GM10266 (cell line): ENCODE measurements around the gene SESN1.
"Not testable (repeated sequence)": the region's sequence is repeated elsewhere in the genome, so short reads cannot be mapped to it uniquely, and the experiment has no call there.

Source experiments
- DNase-seq: peaks from one replicate; pipeline ENCODE4 v3.0.0; 2012; ENCODE audit errors: extremely low spot score
- TF ChIP-seq, protein P1 (sequence below): IDR thresholded peaks from 2 replicates; pipeline ENCODE4 v1.5.1; 2012; ENCODE audit warnings: mild to moderate bottlenecking, low read depth; ENCODE audit not compliant: control insufficient read depth, insufficient read depth; ENCODE audit errors: missing control alignments

SESN1 gene

DNA sequence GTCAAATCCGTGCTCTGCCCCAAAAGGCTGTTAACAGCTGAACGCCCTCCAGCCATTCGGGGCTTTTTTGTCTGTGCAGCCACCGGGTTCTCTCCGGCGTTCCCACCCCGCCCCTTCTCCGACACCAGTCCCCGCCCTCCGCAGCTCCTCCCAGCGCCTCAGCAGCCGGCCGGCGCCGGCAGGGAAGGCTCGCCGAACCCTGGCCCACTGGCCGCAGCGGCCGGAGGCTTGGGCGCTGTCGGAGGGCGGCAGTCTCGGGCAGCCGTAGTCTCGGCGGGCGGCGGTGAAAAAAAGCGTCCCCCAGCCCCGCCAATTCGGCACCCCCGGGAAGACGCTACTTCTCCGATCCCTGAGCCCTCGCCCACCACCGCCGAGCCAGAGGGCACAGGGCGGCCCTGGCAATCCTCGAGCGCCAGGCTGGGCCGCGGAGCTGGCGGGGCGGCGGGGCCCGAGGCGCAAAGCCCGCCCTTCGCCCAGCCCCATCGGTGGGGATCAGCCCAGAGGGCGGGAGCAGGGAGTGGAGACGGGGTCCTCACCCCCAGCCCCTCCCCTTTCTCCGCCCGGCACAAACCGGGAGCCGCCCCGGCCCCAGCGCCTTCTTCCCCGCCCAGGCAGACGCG lies at the start of gene SESN1:
Gene SESN1 (minus strand): TSS at position 431 of the 620 bp plus-strand sequence. CDS start 773 bp downstream, outside the sequence.
- TF ChIP-seq, protein P1, sequence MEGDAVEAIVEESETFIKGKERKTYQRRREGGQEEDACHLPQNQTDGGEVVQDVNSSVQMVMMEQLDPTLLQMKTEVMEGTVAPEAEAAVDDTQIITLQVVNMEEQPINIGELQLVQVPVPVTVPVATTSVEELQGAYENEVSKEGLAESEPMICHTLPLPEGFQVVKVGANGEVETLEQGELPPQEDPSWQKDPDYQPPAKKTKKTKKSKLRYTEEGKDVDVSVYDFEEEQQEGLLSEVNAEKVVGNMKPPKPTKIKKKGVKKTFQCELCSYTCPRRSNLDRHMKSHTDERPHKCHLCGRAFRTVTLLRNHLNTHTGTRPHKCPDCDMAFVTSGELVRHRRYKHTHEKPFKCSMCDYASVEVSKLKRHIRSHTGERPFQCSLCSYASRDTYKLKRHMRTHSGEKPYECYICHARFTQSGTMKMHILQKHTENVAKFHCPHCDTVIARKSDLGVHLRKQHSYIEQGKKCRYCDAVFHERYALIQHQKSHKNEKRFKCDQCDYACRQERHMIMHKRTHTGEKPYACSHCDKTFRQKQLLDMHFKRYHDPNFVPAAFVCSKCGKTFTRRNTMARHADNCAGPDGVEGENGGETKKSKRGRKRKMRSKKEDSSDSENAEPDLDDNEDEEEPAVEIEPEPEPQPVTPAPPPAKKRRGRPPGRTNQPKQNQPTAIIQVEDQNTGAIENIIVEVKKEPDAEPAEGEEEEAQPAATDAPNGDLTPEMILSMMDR, result peak; percentile 5
- peak; percentile 94 for DNase-seq

DNA sequence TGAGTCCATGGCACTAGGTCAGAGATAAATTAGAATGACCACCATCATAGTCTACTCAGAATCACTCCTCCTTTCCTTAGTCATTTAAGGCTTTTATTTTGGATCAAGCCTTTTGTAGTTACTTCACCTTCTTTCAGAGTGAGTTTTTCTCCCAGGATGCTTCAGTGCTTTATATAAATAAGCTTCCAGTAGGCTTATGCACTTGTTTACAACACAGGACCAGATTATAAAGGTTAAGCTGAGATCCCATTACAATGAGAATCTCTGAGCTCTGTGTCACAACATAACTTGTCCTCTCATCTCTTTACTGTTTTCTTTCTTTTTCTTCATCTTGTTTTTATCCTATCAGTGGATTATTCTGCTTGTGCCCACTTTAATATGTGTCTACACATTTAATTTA lies 48.5 kb upstream of the SESN1 start:
- TF ChIP-seq, protein P1, result no peak
- DNase-seq, result no peak

DNA sequence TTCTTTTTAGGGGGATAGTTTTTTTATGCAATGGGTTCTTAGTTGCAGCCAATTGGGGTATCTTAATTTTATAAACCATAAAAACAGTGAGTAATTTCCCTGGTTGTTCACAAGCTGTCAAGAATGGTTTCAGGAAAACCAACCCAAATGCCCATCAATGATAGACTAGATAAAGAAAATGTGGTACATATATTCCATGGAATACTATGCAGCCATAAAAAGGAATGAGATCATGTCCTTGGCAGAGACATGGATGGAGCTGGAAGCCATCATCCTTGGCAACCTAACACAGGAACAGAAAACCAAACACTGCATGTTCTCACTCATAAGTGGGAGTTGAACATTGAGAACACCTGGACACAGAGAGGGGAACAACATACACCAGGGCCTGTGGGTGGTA lies 47.4 kb upstream of the SESN1 start:
- DNase-seq, result not testable (repeated sequence)

DNA sequence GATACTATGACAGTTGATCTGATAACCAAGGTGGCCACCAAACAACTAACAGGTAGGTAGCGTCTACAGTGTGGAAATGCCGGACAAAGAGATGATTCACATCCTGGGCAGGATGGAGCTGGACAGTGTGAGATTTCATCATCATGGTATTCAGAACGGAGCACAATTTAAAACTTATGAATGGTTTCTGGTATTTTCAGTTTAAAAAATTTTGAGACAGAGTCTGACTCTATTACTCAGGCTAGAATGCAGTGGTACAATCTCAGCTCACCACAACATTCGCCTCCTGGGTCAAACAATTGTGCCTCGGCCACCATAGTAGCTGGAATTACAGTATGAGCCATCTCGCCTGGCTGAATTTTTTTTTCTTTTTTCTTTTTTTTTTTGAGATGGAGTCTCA lies 44.5 kb upstream of the SESN1 start:
- DNase-seq, result no peak
- TF ChIP-seq, protein P1, result no peak

DNA sequence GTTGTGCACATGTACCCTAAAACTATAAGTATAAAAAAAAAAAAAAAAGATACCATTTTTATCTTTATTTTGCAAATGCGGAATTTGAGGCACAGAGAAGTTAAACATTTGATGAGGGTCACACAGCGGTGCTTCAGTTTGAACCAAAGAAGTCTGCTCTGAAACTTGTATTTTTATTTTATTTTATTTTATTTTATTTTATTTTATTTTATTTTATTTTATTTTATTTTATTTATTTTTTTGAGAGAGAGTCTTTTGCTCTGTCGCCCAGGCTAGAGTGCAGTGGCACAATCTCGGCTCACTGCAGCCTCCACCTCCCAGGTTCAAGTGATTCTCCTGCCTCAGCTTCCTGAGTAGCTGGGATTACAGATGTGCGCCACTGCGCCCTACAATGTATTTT lies 41.9 kb upstream of the SESN1 start:
- DNase-seq, result not testable (repeated sequence)

DNA sequence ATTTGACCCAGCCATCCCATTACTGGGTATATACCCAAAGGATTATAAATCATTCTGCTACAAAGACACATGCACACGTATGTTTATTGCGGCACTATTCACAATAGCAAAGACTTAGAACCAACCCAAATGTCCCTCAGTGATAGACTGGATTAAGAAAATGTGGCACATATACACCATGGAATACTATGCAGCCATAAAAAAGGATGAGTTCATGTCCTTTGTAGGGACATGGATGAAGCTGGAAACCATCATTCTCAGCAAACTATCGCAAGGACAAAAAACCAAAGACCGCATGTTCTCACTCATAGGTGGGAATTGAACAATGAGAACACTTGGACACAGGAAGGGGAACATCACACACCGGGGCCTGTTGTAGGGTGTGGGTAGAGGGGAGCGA lies 41.4 kb upstream of the SESN1 start:
- DNase-seq, result not testable (repeated sequence)

DNA sequence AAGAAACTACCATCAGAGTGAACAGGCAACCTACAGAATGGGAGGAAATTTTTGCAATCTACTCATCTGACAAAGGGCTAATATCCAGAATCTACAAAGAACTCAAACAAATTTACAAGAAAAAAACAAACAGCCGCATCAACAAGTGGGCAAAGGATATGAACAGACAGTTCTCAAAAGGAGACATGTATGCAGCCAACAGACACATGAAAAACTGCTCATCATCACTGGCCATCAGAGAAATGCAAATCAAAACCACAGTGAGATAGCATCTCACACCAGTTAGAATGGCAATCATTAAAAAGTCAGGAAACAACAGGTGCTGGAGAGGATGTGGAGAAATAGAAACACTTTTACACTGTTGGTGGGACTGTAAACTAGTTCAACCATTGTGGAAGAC lies 41.0 kb upstream of the SESN1 start:
- DNase-seq, result not testable (repeated sequence)

DNA sequence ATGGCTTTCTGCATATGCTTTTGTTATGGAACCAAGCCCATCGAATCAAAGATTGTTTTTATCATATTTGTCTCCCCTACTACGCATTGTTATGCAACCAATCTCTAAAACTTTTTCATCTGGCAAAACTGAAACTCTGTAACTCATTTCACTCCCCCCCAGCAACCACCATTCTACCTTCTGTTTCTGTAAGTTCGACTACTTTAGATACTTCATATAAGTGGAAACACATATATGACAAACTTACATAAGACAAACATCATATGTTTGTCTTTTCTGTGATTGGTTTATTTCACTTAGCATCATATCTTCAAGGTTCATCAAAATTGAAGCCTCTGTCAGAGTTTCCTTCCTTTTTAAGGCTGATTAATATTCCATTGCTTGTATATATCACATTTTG lies 35.4 kb upstream of the SESN1 start:
- no peak for DNase-seq
- TF ChIP-seq, protein P1, result no peak

DNA sequence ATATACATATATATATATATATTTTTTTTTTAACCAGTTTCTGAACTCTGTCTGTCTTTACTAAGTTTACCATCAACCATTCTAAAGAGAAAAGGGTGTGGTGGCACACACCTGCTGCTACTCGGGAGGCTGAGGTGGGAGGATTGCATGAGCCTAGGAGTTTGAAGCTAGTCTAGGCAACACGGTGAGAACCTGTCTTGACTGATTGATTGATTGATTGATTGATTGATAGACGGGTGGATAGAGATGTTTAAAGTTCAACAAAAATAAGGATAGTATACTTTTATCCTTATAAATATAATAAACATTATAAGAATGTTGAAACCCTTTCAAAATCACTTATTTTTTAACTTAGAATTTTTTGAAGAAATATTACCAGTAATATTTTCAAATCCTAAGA lies 30.9 kb upstream of the SESN1 start:
- TF ChIP-seq, protein P1, result no peak
- no peak for DNase-seq

DNA sequence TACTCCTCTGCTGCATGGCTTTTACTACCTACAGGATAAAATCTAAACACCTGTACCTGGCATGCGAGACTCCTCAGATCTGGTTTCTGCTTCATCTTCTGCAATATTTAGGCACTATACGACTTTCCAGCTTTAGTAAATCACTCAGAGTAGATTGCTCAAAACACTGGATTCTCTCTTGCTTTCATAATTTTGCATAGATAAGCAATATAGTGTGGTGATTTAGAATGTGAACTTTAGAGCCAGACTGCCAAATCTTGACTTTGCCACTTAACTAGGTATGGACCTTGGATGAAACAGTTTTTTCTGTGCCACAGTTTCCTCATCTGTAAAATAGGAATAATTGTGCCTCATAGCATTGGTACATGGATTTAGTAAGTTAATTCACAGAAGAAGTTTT lies 29.6 kb upstream of the SESN1 start:
- DNase-seq, result no peak
- TF ChIP-seq, protein P1, result no peak
